HG02884 (cell line): ENCODE results near the gene COPS8.

Experiments used
- ATAC-seq: cut with Tn5 transposase; IDR thresholded peaks from one replicate; pipeline ENCODE4 v1.9.1; 2021; ENCODE audit warnings: mild to moderate bottlenecking, moderate library complexity; ENCODE audit not compliant: unreplicated experiment

Gene COPS8

GRCh38 chr2:237129625-237130263, 44.1 kb downstream of the COPS8 start:
- no peak for ATAC-seq

- ATAC-seq: no peak
These were observed 45.1 kb downstream of the COPS8 start for GRCh38 chr2:237130562-237131421.

GRCh38 chr2:237131749-237132533, 46.3 kb downstream of the COPS8 start:
- ATAC-seq: no peak

GRCh38 chr2:237132799-237133198, 47.1 kb downstream of the COPS8 start:
- no peak for ATAC-seq

GRCh38 chr2:237134321-237135230, 48.9 kb downstream of the COPS8 start:
- no peak for ATAC-seq

GRCh38 chr2:237136824-237137223, 51.1 kb downstream of the COPS8 start:
- ATAC-seq: no peak

GRCh38 chr2:237137626-237138323, 52.1 kb downstream of the COPS8 start:
- ATAC-seq: no peak

GRCh38 chr2:237139123-237139675, 53.5 kb downstream of the COPS8 start:
- no peak for ATAC-seq

GRCh38 chr2:237140689-237141285, 55.1 kb downstream of the COPS8 start:
- no peak for ATAC-seq

- ATAC-seq: no peak
These were observed 55.9 kb downstream of the COPS8 start for GRCh38 chr2:237141571-237142051.

GRCh38 chr2:237143118-237143517, 57.4 kb downstream of the COPS8 start:
- no peak for ATAC-seq

- no peak for ATAC-seq
These were observed 58.2 kb downstream of the COPS8 start for GRCh38 chr2:237143676-237144440.

- no peak for ATAC-seq
These were observed 58.8 kb downstream of the COPS8 start for GRCh38 chr2:237144516-237144915.

GRCh38 chr2:237147317-237147716, 61.6 kb downstream of the COPS8 start:
- ATAC-seq: no peak

GRCh38 chr2:237148624-237149023, 62.9 kb downstream of the COPS8 start:
- ATAC-seq: no peak

GRCh38 chr2:237149425-237149824, 63.7 kb downstream of the COPS8 start:
- no peak for ATAC-seq
